Neural cell (in vitro differentiated cells): Measurements from ENCODE around the gene ATAD2B. TPM values are rescaled to one million over a fixed set of nuclear protein-coding genes. Genes with fewer than 3 reads are reported as not detected.

Experiments
- H2AFZ ChIP-seq: fragments of 200-600, 300-800 bp; sonication (generic), shearing (Covaris generic); 2 replicates; pipeline ENCODE4 v1.6.0; 2014; ENCODE audit warnings: low read depth, mild to moderate bottlenecking, antibody characterized with exemption, low read length, moderate library complexity
- H3F3A ChIP-seq: fragments of 200-600 bp; shearing (Covaris generic); 2 replicates; pipeline ENCODE4 v1.6.1; 2016; ENCODE audit warnings: mild to moderate bottlenecking, moderate library complexity, mixed read lengths, antibody characterized with exemption, low read length; ENCODE audit not compliant: insufficient read depth, poor library complexity, severe bottlenecking
- H3K27ac ChIP-seq: fragments of 200-600, 300-800 bp; sonication (generic), shearing (Covaris generic); 2 replicates; pipeline ENCODE4 v1.5.1; 2014; ENCODE audit warnings: mild to moderate bottlenecking, low read length, moderate library complexity
- H3K27me3 ChIP-seq: fragments of 300-800, 200-600 bp; sonication (generic), shearing (Covaris generic); 2 replicates; pipeline ENCODE4 v1.6.0; 2014; ENCODE audit warnings: mild to moderate bottlenecking, low read depth, low read length, moderate library complexity; ENCODE audit not compliant: insufficient read depth
- H3K36me3 ChIP-seq: fragments of 300-800, 200-600 bp; sonication (generic), shearing (Covaris generic); 2 replicates; pipeline ENCODE4 v1.5.1; 2014; ENCODE audit warnings: mild to moderate bottlenecking, antibody characterized with exemption, low read length, moderate library complexity; ENCODE audit not compliant: insufficient read depth
- H3K4me2 ChIP-seq: fragments of 300-800, 200-600 bp; sonication (generic), shearing (Covaris generic); 2 replicates; pipeline ENCODE4 v1.6.0; 2014; ENCODE audit warnings: mild to moderate bottlenecking, low read length
- H3K4me3 ChIP-seq: fragments of 300-800, 200-600 bp; sonication (generic), shearing (Covaris generic); 2 replicates; pipeline ENCODE4 v1.5.1; 2014; ENCODE audit warnings: mild to moderate bottlenecking, low read length, moderate library complexity
- H3K79me2 ChIP-seq: fragments of 200-600 bp; shearing (Covaris generic); replicated peaks from 2 replicates; pipeline ENCODE4 v1.6.0; 2014; ENCODE audit warnings: mild to moderate bottlenecking, low read length, moderate library complexity; ENCODE audit not compliant: insufficient read depth
- H3K9ac ChIP-seq: fragments of 300-800, 200-600 bp; sonication (generic), shearing (Covaris generic); 2 replicates; pipeline ENCODE4 v1.6.1; 2016; ENCODE audit warnings: mild to moderate bottlenecking, low read length, mixed read lengths
- H3K9me2 ChIP-seq: fragments of 200-600 bp; shearing (Covaris generic); 2 replicates; pipeline ENCODE4 v1.6.1; 2016; ENCODE audit warnings: mild to moderate bottlenecking, low read length, mixed read lengths; ENCODE audit not compliant: insufficient read depth
- H3K9me3 ChIP-seq: fragments of 200-600, 300-800 bp; sonication (generic), shearing (Covaris generic); 2 replicates; pipeline ENCODE4 v1.6.1; 2016; ENCODE audit warnings: mild to moderate bottlenecking, mixed run types, low read length, moderate library complexity, mixed read lengths
- H4K20me1 ChIP-seq: fragments of 200-600 bp; shearing (Covaris generic); 2 replicates; pipeline ENCODE4 v1.6.1; 2016; ENCODE audit warnings: mild to moderate bottlenecking, mixed run types; ENCODE audit not compliant: insufficient read depth
- EP300 ChIP-seq: fragments of 450-650 bp; conservative IDR thresholded peaks from 2 replicates; pipeline ENCODE4 v1.6.1; 2014; ENCODE audit warnings: antibody characterized with exemption, mild to moderate bottlenecking, moderate library complexity; ENCODE audit not compliant: poor library complexity, severe bottlenecking
- EZH2 ChIP-seq: fragments of 200-600, 300-800 bp; shearing (Covaris generic), sonication (generic); IDR thresholded peaks from 2 replicates; pipeline ENCODE4 v1.6.1; 2014; ENCODE audit warnings: antibody characterized with exemption, low read length, borderline replicate concordance, mild to moderate bottlenecking; ENCODE audit not compliant: insufficient read depth, poor library complexity, severe bottlenecking
- MXI1 ChIP-seq: fragments of 450-650 bp; conservative IDR thresholded peaks from 2 replicates; pipeline ENCODE4 v1.6.1; 2014; ENCODE audit warnings: antibody characterized with exemption, mild to moderate bottlenecking; ENCODE audit not compliant: poor library complexity, severe bottlenecking
- POLR2AphosphoS5 ChIP-seq: IDR thresholded peaks from 2 replicates; pipeline ENCODE4 v1.6.1; 2012
- RAD21 ChIP-seq: fragments of 450-650 bp; conservative IDR thresholded peaks from 2 replicates; pipeline ENCODE4 v1.6.1; 2014; ENCODE audit warnings: antibody characterized with exemption, mild to moderate bottlenecking, moderate library complexity
- SMC3 ChIP-seq: fragments of 450-650 bp; conservative IDR thresholded peaks from 2 replicates; pipeline ENCODE4 v1.6.1; 2014; ENCODE audit warnings: antibody characterized with exemption, mild to moderate bottlenecking, moderate library complexity; ENCODE audit not compliant: poor library complexity
- TAF1 ChIP-seq: IDR thresholded peaks from 2 replicates; pipeline ENCODE4 v1.6.1; 2012; ENCODE audit warnings: low read depth
- polyA plus RNA-seq: library from polyadenylated mRNA; depleted of rRNA; stranded (reverse); fragments of >200 nt; gene quantifications from 2 replicates; pipeline ENCODE4 v1.2.3, GENCODE V29; 2014
- TF ChIP-seq, protein P1 (sequence below): IDR thresholded peaks from 2 replicates; pipeline ENCODE4 v1.6.1; 2012; ENCODE audit warnings: borderline replicate concordance
- TF ChIP-seq, protein P2 (sequence below): fragments of 450-650 bp; IDR thresholded peaks from 2 replicates; pipeline ENCODE4 v1.5.1; 2014; ENCODE audit warnings: antibody characterized with exemption, mild to moderate bottlenecking, moderate library complexity; ENCODE audit not compliant: poor library complexity, severe bottlenecking

The ATAD2B gene
- polyA plus RNA-seq, 1 donor from 2014 or later = 37.6 TPM

DNA sequence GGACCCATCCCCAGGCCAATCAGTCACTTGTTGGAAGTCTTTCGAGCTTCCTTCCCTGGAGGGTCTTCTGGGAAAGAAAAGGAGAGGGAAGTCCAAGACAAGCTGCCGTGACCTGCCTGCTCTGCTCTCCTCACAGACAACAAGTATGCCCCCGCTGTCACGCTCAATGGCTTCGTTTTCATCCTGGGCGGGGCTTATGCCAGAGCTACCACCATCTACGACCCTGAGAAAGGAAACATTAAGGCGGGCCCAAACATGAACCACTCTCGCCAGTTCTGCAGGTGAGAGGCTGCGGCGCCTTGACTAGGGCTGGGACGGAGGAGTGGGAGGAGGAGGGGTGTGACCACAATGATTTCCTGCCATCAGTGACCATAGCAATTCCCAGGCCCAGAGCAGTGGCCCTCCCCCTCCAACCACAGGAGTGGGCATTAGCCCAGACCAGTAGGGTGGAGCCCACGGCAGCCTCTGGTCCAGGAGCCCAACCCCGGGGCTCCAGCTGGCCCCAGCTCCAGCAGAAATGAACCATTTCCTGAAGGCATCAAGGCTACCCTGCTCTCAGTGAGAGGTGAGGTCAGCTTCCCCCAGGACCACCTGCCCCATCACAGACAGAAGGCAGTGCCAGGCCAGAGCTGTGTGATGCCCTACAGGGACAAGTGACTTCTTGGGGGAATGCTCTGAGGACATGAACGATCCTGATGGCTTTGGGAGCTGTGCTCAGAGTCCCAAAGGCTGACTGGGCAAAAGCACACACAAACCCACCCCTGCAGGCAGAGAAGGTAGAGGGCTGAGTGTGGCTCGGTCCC is 223.1 kb downstream of the ATAD2B start:
- TF ChIP-seq POLR2AphosphoS5 = no peak
- TF ChIP-seq MXI1 = no peak
- no peak for TF ChIP-seq EP300
- TF ChIP-seq EZH2 = no peak
- TF ChIP-seq, protein P1, sequence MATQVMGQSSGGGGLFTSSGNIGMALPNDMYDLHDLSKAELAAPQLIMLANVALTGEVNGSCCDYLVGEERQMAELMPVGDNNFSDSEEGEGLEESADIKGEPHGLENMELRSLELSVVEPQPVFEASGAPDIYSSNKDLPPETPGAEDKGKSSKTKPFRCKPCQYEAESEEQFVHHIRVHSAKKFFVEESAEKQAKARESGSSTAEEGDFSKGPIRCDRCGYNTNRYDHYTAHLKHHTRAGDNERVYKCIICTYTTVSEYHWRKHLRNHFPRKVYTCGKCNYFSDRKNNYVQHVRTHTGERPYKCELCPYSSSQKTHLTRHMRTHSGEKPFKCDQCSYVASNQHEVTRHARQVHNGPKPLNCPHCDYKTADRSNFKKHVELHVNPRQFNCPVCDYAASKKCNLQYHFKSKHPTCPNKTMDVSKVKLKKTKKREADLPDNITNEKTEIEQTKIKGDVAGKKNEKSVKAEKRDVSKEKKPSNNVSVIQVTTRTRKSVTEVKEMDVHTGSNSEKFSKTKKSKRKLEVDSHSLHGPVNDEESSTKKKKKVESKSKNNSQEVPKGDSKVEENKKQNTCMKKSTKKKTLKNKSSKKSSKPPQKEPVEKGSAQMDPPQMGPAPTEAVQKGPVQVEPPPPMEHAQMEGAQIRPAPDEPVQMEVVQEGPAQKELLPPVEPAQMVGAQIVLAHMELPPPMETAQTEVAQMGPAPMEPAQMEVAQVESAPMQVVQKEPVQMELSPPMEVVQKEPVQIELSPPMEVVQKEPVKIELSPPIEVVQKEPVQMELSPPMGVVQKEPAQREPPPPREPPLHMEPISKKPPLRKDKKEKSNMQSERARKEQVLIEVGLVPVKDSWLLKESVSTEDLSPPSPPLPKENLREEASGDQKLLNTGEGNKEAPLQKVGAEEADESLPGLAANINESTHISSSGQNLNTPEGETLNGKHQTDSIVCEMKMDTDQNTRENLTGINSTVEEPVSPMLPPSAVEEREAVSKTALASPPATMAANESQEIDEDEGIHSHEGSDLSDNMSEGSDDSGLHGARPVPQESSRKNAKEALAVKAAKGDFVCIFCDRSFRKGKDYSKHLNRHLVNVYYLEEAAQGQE = no peak
- no peak for TF ChIP-seq SMC3
- TF ChIP-seq, protein P2, sequence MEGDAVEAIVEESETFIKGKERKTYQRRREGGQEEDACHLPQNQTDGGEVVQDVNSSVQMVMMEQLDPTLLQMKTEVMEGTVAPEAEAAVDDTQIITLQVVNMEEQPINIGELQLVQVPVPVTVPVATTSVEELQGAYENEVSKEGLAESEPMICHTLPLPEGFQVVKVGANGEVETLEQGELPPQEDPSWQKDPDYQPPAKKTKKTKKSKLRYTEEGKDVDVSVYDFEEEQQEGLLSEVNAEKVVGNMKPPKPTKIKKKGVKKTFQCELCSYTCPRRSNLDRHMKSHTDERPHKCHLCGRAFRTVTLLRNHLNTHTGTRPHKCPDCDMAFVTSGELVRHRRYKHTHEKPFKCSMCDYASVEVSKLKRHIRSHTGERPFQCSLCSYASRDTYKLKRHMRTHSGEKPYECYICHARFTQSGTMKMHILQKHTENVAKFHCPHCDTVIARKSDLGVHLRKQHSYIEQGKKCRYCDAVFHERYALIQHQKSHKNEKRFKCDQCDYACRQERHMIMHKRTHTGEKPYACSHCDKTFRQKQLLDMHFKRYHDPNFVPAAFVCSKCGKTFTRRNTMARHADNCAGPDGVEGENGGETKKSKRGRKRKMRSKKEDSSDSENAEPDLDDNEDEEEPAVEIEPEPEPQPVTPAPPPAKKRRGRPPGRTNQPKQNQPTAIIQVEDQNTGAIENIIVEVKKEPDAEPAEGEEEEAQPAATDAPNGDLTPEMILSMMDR = no peak
- TF ChIP-seq RAD21 = no peak
- no peak for TF ChIP-seq TAF1

DNA sequence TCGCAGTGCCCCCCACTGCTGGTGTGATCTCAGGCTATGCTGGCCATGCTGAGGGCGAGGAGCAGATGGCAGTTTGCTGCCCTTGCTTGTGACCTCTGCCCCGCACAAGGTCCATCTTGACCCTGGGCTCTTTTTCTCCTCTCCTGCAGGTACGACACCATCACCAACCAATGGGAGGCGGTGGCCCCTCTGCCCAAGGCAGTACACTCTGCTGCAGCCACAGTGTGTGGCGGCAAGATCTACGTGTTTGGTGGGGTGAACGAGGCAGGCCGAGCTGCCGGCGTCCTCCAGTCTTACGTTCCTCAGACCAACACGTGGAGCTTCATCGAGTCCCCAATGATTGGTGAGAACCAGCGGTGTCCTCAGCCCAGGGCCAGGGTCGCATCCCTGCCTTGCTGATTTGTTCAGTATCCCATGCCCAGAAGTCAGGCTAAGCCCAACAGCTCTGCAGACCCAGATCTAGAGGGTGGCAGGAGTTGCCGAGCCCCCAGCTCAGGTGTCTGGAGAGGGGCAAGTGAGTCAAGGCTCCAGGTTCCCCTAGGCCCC is 223.8 kb downstream of the ATAD2B start:
- no peak for TF ChIP-seq SMC3
- TF ChIP-seq, protein P2 = no peak
- TF ChIP-seq EZH2 = no peak
- TF ChIP-seq MXI1 = no peak
- TF ChIP-seq EP300 = no peak
- no peak for TF ChIP-seq RAD21
- no peak for TF ChIP-seq POLR2AphosphoS5
- no peak for TF ChIP-seq TAF1
- TF ChIP-seq, protein P1 = no peak
- no peaks in the 10 kb centered on the region for H4K20me1 ChIP-seq
- no peak overlapping the region for H3K27ac ChIP-seq
- H3K79me2 ChIP-seq = no peaks in the 10 kb centered on the region
- H2AFZ ChIP-seq = no peak overlapping the region
- no peaks in the 10 kb centered on the region for H3K27me3 ChIP-seq
- no peaks in the 10 kb centered on the region for H3F3A ChIP-seq
- no peak overlapping the region for H3K4me3 ChIP-seq
- no peaks in the 10 kb centered on the region for H3K9me2 ChIP-seq
- H3K9me3 ChIP-seq = no peaks in the 10 kb centered on the region
- no peak overlapping the region for H3K9ac ChIP-seq
- peaks cover 29% of the 10 kb centered on the region for H3K36me3 ChIP-seq
- no peak overlapping the region for H3K4me2 ChIP-seq

More for the DNA sequence above, 223.1 kb downstream of the ATAD2B start:
- no peaks in the 10 kb centered on the region for H3F3A ChIP-seq
- no peak overlapping the region for H3K9ac ChIP-seq
- H3K4me3 ChIP-seq = no peak overlapping the region
- no peak overlapping the region for H3K4me2 ChIP-seq
- peaks cover 29% of the 10 kb centered on the region for H3K36me3 ChIP-seq
- no peak overlapping the region for H2AFZ ChIP-seq
- H3K79me2 ChIP-seq = no peaks in the 10 kb centered on the region
- no peaks in the 10 kb centered on the region for H3K27me3 ChIP-seq
- H3K9me3 ChIP-seq = no peaks in the 10 kb centered on the region
- H3K9me2 ChIP-seq = no peaks in the 10 kb centered on the region
- H4K20me1 ChIP-seq = no peaks in the 10 kb centered on the region
- no peak overlapping the region for H3K27ac ChIP-seq
